HG02885 (cell line): ENCODE data around the gene IMMP2L.

ENCODE experiments used
- ATAC-seq: cut with Tn5 transposase; IDR thresholded peaks from one replicate; pipeline ENCODE4 v1.9.1; 2021; ENCODE audit warnings: mild to moderate bottlenecking; ENCODE audit not compliant: unreplicated experiment, poor library complexity

The IMMP2L gene

DNA sequence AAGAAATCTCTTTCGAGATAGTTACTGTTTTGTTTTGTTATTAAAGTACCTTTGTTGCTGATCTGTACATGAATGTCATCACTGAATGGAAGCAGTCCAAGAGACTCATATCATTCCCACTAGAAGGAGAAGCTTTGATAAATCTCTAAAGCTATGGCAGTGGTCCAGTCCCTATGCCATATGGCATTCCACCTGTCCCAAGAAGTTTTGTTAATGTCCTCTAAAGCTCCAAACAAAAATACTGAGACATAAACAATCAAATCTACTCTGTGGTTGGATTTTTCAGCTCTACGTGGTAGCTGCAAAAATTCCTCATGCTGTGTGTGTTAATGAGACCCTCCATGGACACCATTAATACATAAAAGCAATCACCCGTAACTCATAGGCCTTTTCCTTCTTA lies 377.3 kb downstream of the IMMP2L start:
- no peak for ATAC-seq

DNA sequence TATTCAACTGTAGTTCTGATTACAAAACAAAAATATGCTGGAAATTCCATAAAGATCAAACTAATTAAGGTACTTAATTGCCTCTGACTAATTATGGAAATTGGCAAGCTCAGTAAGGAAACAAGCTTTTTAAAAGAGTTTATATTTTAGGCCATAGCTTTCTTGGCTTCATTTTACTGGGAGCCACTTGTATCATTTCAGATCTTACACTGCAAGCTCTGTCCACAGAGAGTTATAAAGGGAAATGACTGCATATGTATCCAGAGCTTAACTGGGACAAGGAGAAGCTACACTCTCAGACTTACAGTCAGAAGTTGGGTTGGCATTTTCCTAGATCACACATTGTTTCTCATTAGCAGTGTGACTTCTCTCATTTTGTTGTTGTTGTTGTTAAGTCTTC lies 379.0 kb downstream of the IMMP2L start:
- ATAC-seq: no peak

DNA sequence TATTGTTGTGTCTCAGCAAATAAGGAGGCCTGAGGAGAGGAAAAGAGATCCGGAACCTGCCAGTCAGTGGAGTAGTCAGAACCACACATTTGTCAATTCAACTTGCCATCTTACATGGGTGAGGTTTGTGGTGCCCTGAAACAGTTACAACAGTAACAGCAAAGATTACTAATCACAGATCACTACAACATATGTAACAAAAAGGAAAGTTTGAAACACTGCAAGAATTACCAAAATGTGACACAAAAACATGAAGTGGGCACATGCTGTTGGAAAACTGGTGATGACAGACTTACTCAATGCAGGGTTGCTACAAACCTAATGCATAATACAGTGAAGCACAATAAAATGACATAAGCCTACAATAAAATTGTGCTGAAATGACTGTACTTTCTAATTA lies 382.0 kb downstream of the IMMP2L start:
- no peak for ATAC-seq

DNA sequence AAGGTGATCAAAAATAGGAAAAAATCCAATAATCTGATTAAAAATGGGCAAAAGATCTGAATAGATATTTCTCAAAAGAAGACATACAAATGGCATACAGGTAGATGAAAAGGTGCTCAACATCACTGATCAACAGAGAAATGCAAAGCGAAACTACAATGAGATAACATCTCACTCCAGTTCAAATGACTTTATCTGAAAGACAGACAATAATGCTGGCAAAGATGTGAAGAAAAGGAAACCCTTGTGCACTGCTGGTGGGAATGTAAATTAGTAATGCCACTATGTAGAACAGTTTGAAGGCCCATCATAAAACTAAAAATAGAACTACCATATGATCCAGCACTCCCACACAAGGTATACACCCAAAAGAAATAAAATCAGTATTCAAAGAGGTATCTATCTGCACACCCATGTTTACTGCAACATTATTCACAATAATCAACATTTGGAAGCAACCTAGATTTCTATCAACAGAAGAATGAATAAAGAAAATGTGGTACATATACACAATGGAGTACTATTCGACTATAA lies 386.3 kb downstream of the IMMP2L start:
- no peak for ATAC-seq

DNA sequence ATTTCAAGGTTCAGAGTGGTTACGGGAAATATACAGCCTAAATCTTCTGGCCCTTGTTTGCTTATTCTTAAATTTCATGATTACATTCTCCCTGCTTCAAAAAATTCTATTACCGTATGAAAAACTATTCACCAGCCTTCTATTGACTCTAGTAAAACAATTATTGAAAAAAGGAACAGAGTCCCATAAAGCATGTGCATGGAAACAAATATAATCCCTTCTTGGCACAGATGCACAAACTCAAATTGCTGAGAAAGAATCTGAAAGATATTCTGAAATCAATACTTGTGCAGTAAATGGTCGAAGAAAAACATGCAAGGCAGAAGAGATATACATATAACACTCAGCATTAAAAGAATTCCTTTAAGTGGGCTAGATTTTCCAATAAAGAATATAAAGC lies 387.8 kb downstream of the IMMP2L start:
- ATAC-seq: no peak

DNA sequence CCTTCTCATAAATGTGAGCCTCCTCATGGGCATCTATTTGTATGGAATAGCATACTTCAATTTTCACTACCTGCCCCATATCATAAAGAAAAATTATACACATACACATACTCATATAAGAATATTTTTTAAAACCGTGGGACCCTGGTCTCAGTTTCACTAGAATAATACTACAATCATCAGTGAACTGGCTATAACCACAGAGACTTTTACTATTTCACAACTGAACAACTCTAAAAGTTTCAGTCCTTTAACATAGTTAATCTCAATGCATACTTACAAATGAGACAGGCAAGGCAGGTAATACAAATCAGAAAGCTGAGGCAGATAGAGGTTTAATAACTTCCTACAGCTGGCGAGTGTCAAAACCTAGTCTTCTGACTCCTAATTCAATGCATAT lies 388.3 kb downstream of the IMMP2L start:
- ATAC-seq: peak; percentile 54

DNA sequence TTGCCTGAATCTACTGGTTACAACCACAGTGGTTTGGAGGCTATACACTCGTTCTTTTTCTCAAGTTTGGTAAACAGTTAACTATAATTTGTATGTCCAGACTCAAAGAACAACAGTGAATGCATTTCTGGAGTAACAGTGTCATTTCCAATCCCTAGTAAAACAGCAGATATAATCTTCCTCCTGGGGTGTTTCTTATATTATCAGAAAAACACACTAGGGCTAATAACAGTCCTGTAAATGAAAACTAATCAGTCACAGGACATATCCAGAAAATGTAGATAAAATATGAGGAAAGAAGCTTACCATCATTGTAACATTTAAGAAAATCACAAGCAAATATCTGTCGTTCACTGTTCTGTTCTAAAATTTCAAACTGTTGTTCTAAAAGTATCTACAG lies 388.8 kb downstream of the IMMP2L start:
- no peak for ATAC-seq

DNA sequence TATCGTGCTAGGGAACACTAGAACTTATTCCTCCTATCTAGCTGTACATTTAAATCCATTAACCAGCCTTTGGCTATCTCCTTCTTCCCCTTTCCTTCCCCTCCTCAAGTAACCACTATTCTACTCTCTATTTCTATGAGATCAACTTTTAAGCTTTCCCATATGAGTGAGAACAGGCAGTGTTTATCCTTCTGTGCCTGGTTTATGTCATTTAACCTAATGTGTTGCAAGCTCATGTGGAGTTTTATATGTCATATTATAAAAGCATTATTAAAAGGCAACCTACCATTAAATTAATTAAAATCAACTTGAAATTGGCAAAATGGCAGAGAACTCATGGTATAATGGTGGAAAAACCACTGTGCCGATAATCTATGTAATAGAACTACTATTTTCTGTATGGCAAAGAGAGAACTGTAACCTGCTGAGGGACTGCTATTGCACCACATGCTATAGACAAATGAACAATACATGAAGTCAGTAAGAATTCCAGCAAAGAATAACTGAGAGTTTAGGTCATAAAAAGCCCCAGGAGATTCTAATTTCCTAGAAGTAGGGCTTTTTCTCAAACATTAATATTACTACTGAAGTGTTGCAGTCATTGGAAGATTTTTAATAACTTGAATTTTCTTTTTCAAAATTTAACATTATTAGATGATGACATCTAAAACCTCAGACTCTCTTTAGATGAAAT lies 389.6 kb downstream of the IMMP2L start:
- ATAC-seq: no peak

DNA sequence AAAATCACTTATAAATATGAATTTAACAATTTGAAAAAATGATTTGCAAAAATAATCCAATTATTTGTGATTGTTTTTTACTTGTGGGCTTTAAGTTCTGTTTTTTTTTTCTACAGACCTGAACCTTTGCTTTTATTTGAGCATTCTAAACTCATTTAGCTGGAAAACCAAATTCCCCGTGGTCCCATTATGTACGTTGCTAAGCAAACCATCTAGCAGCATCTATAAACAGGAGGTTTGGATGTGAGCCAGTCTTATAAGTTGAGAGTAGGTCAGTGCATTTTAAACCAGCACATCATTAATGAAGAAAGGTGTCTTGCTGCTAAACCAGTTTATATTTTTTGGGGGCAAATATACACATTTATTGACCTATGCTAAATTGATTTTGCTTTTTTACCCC lies 394.1 kb downstream of the IMMP2L start:
- no peak for ATAC-seq

DNA sequence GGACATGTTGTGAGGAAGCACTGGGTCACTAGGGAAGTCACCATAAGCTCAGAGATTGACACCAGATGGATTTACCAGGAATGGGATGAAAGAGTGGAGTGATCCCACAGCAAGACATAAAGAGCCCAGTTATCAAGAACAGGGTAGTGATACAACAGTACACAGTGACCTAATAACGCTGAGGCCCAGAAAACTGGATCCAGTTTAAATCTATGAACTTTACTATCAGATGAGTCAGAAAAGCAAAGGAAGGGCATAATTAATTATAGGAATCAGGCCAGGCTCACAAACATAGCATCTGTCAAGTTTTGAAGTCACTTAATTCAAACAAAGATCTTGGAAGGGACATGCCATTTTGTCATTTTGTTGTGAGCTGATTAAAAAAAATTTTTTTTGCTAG lies 397.9 kb downstream of the IMMP2L start:
- ATAC-seq: no peak

DNA sequence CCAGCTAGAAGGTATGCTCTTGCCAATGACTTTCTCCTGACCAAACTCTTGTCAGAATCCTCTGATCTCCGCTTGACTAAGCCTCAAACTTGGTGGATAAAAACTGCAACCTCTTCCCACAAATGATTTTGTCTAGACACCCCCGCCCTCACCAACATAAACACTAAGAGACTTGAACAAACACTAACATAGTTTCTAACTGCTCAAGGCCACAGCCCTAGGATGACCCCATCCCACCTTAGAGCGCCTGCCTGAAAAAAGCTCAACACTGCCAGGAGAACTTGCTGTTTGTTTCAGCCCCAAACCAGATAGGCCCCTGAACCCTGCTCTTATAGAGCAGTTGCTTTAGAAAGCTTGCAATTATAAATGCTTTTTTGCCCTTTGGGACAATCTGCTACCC lies 399.6 kb downstream of the IMMP2L start:
- no peak for ATAC-seq

DNA sequence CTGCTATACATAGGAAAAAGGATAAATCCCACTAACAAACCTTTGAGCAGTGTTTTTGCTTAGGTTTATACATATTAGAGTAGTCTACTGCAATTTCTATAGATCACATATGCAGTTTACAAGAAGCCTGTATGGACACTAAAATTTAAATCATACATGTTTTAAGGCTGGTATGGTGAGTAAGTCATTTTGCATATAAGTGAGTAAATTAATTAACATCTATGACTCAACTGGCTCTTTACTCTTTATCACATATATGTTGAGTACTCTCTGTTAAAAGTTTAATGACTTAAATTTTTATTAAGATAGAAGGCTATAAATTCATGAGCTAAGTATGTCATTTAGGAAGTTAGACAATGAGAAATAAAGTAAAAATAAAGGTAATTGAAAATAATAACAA lies 402.0 kb downstream of the IMMP2L start:
- no peak for ATAC-seq

DNA sequence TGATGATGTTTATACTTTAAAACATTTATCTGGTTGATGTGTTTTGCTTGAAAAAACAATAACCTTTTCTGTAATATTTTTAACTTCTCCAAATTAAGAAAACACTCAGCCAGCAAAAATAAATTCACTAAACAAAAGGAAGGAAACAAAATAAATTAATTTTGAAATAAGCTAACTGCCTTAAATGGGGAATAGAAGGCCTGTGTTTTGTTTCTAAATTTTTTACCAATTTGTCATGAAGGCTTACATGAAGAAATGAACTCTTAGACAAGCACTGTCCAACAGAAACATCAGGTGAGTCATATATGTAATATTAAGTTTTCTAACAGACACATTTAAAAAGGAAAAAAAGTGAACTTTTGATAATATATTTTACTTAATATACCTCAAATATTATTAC lies 402.9 kb downstream of the IMMP2L start:
- ATAC-seq: no peak

DNA sequence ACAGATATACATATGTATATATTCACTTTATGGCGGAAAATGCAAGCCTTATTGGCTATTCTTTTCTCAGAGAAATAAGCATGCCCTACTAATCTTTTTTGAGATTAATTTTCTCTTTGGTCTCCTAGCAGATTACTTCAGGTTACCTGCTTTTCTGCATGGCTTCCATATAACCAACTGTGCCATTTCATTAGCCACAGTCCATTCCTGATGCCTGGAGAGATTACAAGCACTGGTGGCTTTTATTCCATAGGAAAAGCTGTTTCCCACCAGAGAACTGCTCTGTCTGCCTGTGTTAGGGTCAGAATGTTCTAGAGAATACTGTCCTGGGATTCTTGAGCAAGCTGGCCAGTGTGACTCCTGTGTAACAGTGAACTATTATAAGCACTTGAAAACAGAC lies 411.6 kb downstream of the IMMP2L start:
- no peak for ATAC-seq

DNA sequence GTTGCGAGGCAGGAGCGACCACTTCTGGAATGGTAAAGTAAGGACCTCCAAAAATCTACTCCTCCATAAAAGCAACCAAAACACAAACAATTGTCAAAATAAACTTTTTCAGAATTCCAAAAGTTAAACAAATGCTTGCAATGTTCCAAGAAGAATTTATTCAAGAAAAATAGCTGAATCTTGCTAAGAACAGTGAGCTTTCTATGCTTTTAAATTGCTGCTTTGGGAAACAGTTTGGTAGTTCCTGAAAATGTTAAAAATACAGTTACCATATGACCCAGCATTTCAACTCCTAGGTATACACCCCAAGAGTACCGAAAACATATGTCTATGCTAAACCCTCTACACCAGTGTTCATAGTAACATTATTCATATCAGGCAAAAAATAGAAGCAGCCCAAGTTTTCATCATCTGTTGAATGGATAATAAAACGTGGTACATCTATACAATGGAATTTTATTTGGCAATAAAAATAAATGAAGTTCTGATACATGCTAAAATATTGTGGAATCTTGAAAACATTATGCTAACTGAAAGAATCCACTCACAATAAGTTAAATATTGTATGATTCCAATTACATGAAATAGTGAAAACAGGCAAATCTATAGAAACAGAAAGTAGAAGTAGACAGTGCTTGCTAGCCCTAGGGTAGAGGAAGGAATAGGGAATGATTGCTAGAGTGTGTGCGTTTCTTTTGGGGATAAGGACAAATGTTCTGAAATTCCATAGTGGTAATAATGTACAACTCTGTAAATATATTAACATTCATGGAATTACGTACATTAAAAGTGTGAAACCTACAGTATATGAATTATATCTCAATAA lies 414.4 kb downstream of the IMMP2L start:
- ATAC-seq: no peak

DNA sequence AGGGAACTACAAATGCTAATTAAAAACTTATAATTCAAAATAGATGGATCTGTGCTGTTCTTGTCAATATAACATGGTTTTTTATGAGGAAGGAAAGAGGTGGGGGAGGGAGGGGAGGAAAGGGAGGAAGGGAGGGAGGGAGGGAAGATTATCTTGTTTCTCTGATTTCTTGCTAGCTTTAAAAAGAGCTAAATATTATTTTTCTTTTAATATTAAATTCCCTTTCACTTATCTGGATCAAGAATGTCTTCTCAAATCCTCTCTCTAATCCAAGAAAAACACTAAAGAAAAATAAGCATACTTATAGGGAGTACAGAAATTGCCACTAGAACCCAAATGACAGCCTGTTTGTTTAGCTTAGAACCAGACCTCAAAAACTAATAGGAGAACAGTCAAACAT lies 416.2 kb downstream of the IMMP2L start:
- ATAC-seq: no peak

DNA sequence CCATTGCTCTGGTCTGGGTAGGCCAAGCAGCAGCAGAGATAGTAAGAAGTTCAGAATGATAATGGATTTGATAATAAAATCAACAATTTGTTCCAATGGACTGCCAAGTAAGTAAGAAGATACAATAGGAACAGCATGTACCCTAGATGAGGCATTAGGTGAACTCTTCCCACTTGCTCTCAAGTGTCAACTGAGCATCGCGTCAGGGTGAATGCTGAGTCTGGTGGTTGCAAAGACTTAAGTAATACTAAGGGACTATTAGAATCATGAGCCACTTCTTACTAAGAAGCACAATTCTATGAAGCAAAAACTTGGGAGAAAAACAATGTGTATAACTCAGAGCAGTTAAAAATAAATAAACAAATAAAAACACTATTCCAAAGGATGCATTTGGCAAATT lies 416.8 kb downstream of the IMMP2L start:
- ATAC-seq: no peak

DNA sequence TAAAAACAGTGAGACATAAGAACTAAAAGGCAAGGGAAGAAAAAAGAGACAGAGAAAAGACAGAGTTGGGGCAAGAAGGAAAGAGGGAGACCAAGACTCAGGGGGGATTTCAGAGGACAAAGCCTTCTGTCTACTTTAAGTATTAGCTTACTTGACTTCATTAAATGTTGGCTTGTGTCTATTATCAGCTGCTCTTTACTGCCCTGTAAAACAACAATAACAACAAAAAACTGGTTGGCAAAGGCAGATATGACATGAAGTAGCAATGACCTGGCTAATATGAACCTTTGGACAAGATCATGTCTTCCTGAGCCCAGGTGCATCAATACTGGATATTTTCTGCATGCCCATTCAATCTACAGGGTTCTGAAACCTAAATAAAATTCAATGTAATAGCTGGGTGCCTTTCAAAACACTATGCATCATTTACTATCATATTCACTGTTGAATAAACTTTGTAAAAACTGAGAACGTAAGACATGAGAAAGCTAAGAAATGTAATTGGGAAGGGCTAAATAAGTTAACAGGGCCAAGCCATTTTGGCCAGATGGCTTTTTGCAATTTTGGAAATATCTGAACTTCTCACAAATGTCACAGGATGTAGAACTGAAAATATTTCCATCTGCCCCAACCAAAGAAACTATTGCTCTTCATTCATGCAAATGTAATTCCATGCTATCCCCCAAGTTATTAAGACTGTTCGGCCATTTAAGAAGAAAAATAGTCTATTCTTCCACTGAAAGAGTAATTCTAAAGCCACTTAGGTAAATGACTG lies 422.0 kb downstream of the IMMP2L start:
- no peak for ATAC-seq

DNA sequence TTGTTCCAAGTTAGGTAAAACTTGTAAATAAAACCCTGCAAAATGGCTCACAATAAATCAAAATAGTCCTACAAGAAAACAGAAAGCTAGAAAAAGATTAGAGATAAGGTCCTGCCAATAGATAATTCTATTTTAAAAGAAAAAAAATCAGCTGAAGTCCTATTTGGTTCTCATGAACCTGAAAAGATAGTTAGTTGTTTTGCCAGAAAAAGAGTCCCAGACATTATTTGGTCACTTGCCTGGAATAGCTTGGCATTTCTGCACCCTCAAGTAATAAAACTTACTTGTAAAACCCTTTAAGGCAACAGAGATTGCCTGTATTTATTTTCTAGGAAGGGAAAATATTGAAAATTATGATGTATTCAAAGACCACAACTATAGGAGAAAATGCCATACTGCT lies 423.7 kb downstream of the IMMP2L start:
- ATAC-seq: no peak

DNA sequence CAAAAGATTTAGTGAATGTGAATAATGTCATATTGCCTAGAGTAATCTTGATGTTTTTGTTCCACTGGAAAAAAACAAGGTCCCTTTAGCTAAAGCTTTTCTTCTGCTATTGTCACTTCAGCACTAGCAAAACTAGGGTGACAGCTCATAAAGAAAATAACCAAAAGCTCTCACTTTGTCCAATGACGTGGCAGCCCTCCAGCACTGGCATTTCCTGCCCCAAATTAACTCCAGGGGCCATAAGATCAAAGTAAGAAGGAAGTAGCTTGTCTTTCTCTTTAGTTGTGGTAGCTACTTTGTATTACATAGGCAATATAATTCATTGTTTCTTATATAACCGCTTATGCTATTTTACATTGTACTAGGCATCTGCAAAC lies 424.1 kb downstream of the IMMP2L start:
- peak; percentile 98 for ATAC-seq
